HG02943 (cell line): ENCODE data around the gene RASGRP2.

Experiments
- ATAC-seq: cut with Tn5 transposase; IDR thresholded peaks from one replicate; pipeline ENCODE4 v1.9.1; 2021; ENCODE audit warnings: mild to moderate bottlenecking, low read depth, moderate library complexity; ENCODE audit not compliant: unreplicated experiment

Gene RASGRP2

DNA sequence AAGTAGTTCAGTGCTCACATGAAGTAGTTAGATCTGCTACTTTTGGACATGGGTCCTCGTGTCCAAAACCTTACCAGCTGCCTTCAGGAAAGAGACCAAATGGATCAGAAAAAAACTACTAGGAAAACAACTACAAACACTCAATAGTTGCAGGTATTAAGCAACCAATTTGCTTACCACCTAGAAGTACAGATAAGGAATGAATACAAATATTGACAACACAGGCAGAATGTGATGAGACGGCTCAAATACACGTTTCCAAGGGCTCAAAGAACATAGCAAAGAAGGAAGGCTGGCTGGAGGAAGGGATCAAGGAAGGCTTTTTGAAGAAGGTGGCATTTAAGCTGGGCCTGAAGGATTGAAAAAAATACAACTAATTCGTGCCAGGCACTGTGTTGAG is 62.8 kb downstream of the RASGRP2 start:
- ATAC-seq: no peak

DNA sequence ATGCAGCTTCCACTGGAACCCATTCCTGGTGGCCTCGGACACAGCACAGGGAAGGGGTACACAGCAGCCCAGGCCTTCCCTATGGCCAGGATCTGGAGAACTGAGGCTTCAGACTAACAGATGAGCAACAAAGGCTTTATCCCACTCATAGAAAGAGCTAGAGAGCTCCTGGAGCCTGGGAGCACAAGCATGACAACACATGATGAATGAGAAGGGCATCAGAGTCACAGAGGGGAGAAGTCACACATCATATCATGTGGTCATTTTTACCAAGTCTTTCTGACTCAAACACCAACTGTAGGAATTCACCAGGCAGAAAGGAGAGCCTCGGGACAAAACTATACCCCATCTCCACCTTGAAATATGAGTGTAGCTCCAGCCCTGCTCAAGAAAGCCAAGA is 64.1 kb downstream of the RASGRP2 start:
- no peak for ATAC-seq

DNA sequence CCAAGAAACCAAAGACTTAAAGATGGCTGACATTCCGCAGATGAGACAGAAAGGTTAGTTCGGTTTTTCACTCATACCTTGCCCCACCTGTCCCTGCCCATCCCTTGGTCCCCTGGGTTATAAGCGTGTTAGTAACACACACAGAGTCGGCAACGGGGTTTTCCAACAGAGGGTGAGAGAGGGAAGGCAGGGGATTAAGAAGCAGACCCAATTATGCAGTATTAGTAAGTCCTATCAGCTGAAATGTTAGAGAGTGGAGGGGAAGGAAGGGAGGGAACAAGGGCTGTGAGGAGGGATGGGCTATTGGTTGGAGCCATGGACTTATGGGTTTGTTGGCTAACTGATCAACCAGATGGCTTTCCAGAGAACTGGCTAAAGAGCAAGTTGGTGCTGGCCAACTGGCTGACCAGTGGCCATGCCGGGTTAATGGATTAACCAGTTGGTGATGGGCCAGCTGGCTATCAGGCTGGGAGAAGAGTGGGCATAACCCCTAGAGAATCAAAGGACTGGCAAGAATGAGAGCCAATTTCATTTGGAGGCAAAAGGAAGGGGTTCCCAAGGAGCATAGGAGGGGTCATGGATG is 66.4 kb downstream of the RASGRP2 start:
- ATAC-seq: no peak
